GM11168 (cell line): ENCODE data around the gene WSB1.
"Not testable (repeated sequence)": the region's sequence is repeated elsewhere in the genome, so short reads cannot be mapped to it uniquely, and the experiment has no call there.

ENCODE experiments used
- in situ Hi-C: fragments of 300-500 bp; cut with MboI; formaldehyde crosslinking; loops from one replicate; pipeline ENCODE4 v1.12.0; 2022; ENCODE audit warnings: low sequenced_read_pairs; ENCODE audit not compliant: unreplicated experiment

The WSB1 gene

GRCh38 chr17:27276653-27277156, 17.2 kb upstream of the WSB1 start:
- in situ Hi-C loops, result no loop called here

DNA sequence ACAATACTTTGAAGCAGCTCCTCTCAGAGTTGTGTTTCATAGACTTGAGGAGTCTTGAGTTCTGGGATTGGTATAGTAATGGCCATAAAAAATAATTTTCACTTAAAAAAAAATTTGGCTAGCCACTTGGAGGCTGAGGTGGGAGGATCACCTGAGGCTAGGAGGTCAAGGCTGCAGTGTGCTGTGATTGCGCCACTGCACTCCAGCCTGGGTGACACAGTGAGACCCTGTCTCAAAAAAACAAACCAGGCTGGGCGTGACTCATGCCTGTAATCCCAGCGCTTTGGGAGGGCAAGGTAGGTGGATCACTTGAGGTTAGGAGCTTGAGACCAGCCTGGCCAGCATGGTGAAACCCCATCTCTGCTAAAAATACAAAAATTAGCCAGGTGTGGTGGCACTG, 14.8 kb upstream of the WSB1 start:
- in situ Hi-C loops, result not testable (repeated sequence)

- in situ Hi-C loops, result no loop called here
Measured at GRCh38 chr17:27280527-27280926, 13.4 kb upstream of the WSB1 start.

GRCh38 chr17:27281438-27281837, 12.5 kb upstream of the WSB1 start:
- in situ Hi-C loops, result no loop called here

GRCh38 chr17:27282054-27282551, 11.8 kb upstream of the WSB1 start:
- in situ Hi-C loops, result no loop called here

- in situ Hi-C loops, result no loop called here
Measured at GRCh38 chr17:27283060-27283459, 10.9 kb upstream of the WSB1 start.

DNA sequence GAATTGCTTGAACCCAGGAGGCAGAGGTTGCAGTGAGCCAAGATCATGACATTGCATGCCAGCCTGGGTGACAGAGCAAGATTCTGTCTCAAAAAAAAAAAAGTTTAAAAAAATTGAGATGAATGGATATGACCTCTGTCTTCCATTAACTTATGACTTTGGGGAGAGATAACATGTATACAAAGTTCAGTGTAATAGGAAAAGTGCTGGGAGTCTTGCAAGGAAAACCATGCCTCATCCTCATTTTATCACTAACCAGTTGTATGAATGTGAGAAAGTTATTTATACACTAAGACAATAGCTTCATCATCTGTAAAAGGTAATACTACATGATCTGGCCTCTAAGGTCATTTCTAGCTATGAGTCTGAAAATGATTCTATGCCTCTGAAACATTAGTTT, 10.2 kb upstream of the WSB1 start:
- in situ Hi-C loops, result no loop called here

DNA sequence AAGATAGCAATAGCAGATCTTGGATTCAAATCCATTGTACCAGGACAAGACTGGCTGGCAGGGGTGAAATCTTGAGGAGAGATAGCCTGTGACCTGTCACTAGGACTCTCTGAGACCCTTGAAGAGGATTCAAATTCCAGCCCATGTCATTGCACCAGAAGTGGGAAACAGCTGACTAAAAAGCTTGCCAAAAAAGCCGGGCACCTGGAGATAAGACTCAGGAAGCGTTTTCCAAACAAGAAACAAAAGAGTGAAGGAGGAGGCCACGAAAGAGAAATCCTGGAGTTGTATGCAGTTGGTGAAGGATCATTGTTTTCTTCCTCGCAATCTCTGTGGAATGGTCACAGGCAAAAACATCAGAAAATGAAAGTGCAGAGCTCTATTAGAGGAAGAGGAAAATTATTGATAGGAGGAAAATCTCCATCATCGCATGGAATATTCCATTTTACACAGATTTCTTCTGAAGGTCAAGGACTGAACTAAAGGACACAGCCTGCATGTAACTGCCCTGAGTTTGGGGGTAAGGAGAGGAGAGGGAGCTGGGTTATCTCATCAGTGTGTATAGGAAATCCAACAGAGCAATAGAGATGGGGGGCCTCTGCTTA, 9.0 kb upstream of the WSB1 start:
- in situ Hi-C loops, result no loop called here

- in situ Hi-C loops, result no loop called here
Measured at GRCh38 chr17:27285516-27285915, 8.4 kb upstream of the WSB1 start.

- in situ Hi-C loops, result no loop called here
Measured at GRCh38 chr17:27288183-27288582, 5.7 kb upstream of the WSB1 start.

- in situ Hi-C loops, result no loop called here
Measured at GRCh38 chr17:27289856-27290255, 4.1 kb upstream of the WSB1 start.

DNA sequence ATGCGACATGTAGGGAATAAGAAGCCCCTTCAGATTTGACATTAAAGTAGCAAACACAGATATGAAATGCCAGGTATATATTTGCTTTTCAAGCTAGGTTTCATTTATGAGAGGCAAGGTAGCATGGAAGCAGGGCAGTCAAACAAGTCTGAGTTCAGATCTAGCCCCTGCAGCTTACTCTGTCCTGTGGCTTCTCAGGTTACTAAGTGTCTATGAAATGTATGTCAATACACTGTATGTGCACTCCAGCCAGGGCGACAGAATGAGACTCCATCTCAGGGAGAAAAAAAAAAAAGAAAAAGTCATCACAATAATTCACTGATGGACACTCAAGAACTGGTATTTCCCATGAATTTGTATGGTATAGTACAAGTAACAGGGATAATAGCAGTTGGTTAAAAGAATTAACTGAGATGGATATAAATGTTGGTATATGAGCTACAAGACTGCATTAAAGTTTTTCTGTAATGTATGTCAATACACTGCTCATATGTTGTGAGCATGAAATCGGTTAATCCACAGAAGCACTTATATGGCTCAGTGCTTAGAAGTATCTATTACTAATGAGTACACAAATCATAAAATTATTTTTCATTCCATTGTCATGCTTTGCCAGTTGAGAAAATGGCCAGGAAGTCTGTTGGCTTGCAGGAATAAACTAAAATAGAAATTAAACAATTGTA, 2.9 kb upstream of the WSB1 start:
- in situ Hi-C loops, result no loop called here

DNA sequence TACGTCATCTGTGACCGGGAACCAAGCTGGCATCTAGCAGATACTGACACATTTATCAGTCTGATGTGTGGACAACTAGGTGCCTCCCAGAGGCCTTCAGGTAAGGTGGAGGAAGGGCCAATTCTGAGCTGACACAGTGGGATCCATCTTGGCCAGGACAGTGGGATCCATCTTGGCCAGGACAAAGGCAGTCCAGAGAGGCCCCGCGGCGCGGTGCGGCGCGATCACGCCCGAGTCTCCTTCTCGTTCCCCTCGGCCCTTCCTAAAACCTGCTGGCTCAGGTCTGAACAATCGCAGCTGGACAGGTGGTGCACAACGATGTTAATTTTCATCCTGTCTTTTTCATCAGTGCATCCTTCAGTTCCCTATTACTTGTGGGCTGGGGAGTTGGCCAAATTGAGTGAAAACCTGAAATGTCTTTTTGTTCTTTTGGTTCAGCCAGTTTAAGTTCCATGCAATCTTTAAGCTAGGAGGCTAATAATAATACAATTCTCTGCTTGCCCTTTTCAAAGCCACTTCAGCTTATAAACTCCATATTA, 486 bp upstream of the WSB1 start:
- in situ Hi-C loops, result no loop called here

GRCh38 chr17:27294689-27295630, 1.0 kb downstream of the WSB1 start:
- in situ Hi-C loops, result no loop called here

DNA sequence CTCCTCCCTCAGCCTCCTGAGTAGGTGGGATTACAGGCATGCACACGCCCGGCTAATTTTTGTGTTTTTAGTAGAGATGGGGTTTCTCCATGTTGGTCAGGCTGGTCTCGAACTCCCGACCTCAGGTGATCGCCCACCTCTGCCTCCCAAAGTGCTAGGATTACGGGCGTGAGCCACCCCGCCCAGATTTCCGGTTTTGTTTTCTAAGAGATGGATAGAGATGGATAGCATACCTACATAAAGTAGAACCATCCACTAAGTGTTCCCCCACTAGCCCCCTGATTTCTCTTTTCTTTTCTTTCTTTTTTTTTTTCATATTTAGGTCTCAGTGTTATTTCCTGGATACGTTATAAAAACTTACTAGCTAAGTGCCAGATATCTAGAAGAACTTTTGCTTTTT, 2.0 kb downstream of the WSB1 start:
- in situ Hi-C loops, result no loop called here

DNA sequence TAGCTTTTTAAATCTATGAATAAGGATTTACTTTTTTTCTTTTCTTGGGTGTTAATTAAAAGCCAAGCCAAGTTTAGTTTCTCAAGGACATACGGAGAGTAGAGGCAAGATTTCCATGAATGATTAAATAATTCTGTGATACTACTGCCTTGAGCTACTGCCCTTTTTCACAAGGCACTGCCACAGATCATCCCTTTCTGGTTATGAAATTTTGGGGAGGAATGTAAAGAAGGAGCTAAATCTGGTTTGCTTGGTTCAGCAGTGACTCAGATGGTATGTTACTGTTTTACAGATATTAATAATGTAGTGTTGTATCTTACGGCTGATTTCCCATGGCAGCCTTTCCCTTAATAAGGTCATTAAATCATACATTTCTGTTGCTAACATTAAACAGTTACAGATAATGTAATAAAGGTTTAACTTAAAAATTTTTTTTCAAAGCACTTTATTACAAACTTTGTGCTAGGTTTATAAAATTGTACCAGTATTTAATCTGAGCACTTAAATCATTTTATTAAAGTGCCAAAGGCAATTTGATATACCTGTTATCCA, 2.6 kb downstream of the WSB1 start:
- in situ Hi-C loops, result no loop called here

DNA sequence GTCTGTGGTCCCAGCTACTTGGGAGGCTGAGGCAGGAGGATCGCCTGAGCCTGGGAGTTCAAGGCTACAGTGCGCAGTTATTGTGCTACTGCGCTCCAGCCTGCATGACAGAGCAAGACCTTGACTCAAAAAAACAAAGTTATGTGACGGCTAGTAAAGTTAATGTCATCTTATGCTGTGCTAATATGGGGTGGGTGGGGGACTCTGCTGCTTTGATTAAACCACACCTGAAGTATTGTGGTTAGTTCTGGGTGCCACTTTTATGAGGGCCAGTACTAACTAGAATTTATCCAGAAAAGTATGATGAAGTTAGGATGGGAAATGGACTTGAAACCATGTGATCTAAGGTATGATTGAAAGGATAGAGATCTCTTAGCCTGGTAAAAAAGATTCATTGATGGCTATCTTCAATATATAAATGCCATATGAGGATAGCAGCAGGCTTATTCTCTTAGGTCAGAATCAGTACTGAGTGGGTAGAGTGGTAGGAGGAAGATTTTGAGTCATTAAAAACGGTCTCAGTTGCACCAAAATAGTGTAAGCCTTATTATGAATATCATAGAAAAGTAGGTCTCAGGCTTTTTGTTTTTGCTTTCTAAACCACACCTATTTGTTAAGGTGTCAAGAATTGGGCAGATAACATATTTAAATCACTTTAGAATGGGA, 5.6 kb downstream of the WSB1 start:
- in situ Hi-C loops, result no loop called here

GRCh38 chr17:27303734-27304133, 9.8 kb downstream of the WSB1 start:
- in situ Hi-C loops, result no loop called here

GRCh38 chr17:27306276-27306835, 12.4 kb downstream of the WSB1 start:
- in situ Hi-C loops, result no loop called here
